Caki2 (cell line): ENCODE measurements around the gene ITM2B. TPM values are rescaled to one million over a fixed set of nuclear protein-coding genes. Genes with fewer than 3 reads are reported as not detected.

Source experiments
- total RNA-seq: library from RNA; depleted of rRNA; stranded (reverse); fragments of >200 nt; shearing (Covaris generic); gene quantifications from 2 replicates; pipeline ENCODE4 v1.2.3, GENCODE V29; 2014; ENCODE audit warnings: low replicate concordance; rRNA removed

The ITM2B gene
- total RNA-seq, 1 experiment from 2014 or later, result 179 TPM

Other genes starting within 250 kb of the ITM2B start
- 41.2 and 47.6 TPM in 2 replicates for gene SUCLA2, start 231.9 kb upstream of the ITM2B start, total RNA-seq
- 18.1 and 19.0 TPM in 2 replicates for gene NUDT15, start 195.5 kb upstream of the ITM2B start, total RNA-seq
- gene MED4, start 138.1 kb upstream of the ITM2B start, total RNA-seq, result 23.5 and 25.3 TPM in 2 replicates
- 16.4 and 18.6 TPM in 2 replicates for gene RB1, start 70.5 kb downstream of the ITM2B start, total RNA-seq
- not detected in 2 replicates for gene LPAR6, start 179.9 kb downstream of the ITM2B start, total RNA-seq